D721Med (cell line): ENCODE results near the gene AGAP1.

ENCODE experiments used
- DNase-seq: peaks from one replicate; pipeline ENCODE4 v3.0.0; 2011; ENCODE audit warnings: low spot score; ENCODE audit not compliant: insufficient read length
- FAIRE-seq: peaks from 2 replicates; lab custom pipeline; 2011; peaks lifted over from hg19 to GRCh38; lab: Jason Lieb, UNC
- CTCF ChIP-seq: IDR thresholded peaks from 2 replicates; pipeline ENCODE4 v1.5.1; 2012; ENCODE audit warnings: mild to moderate bottlenecking, control low read depth; ENCODE audit not compliant: insufficient read depth; ENCODE audit errors: missing control alignments

Gene AGAP1

GRCh38 chr2:235737840-235738239 is 244.0 kb downstream of the AGAP1 start:
- no peak for FAIRE-seq
- DNase-seq: no peak
- TF ChIP-seq CTCF: no peak

GRCh38 chr2:235739704-235740415 is 246.0 kb downstream of the AGAP1 start:
- TF ChIP-seq CTCF: no peak
- FAIRE-seq (no peak), DNase-seq (no peak)

GRCh38 chr2:235740821-235741220 is 247.0 kb downstream of the AGAP1 start:
- peak; percentile 38 for TF ChIP-seq CTCF
- FAIRE-seq (no peak), DNase-seq (no peak)

- FAIRE-seq: no peak
- no peak for TF ChIP-seq CTCF
- no peak for DNase-seq
Measured at GRCh38 chr2:235744161-235744560, 250.3 kb downstream of the AGAP1 start.

GRCh38 chr2:235745597-235745996 is 251.8 kb downstream of the AGAP1 start:
- DNase-seq (no peak), FAIRE-seq (peak; percentile 70)
- no peak for TF ChIP-seq CTCF

GRCh38 chr2:235746257-235746934 is 252.6 kb downstream of the AGAP1 start:
- FAIRE-seq (no peak), DNase-seq (peak; percentile 72)
- peak; percentile 91 for TF ChIP-seq CTCF
